ENCODE data around the gene SYT1.
"Not testable (repeated sequence)": the region's sequence is repeated elsewhere in the genome, so short reads cannot be mapped to it uniquely, and the experiment has no call there.

The SYT1 gene

GRCh38 chr12:79020106-79020505 lies 155.5 kb downstream of the SYT1 start:
- TF ChIP-seq, protein P1, sequence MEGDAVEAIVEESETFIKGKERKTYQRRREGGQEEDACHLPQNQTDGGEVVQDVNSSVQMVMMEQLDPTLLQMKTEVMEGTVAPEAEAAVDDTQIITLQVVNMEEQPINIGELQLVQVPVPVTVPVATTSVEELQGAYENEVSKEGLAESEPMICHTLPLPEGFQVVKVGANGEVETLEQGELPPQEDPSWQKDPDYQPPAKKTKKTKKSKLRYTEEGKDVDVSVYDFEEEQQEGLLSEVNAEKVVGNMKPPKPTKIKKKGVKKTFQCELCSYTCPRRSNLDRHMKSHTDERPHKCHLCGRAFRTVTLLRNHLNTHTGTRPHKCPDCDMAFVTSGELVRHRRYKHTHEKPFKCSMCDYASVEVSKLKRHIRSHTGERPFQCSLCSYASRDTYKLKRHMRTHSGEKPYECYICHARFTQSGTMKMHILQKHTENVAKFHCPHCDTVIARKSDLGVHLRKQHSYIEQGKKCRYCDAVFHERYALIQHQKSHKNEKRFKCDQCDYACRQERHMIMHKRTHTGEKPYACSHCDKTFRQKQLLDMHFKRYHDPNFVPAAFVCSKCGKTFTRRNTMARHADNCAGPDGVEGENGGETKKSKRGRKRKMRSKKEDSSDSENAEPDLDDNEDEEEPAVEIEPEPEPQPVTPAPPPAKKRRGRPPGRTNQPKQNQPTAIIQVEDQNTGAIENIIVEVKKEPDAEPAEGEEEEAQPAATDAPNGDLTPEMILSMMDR (IDR thresholded peaks at IDR 0.05): no peak
- H3K4me3 ChIP-seq (ENCODE audit: low read depth in 1 of 2, low read length in 1 of 2): no peak overlapping the region
- H3K36me3 ChIP-seq: no peaks in the 10 kb centered on the region
- H3K9me3 ChIP-seq: no peaks in the 10 kb centered on the region
- H3K27ac ChIP-seq: no peak overlapping the region
- no peaks in the 10 kb centered on the region for H3K27me3 ChIP-seq
- H3K4me1 ChIP-seq (ENCODE audit: control insufficient read depth in 1 of 2, insufficient read depth in 1 of 2, low read depth in 1 of 2, low read length in 1 of 2): no peaks in the 10 kb centered on the region

GRCh38 chr12:79021021-79021420 lies 156.4 kb downstream of the SYT1 start:
- no peaks in the 10 kb centered on the region for H3K9me3 ChIP-seq
- no peak overlapping the region for H3K4me3 ChIP-seq (ENCODE audit: low read depth in 1 of 2, low read length in 1 of 2)
- H3K27me3 ChIP-seq: no peaks in the 10 kb centered on the region
- no peak overlapping the region for H3K27ac ChIP-seq
- H3K4me1 ChIP-seq (ENCODE audit: control insufficient read depth in 1 of 2, insufficient read depth in 1 of 2, low read depth in 1 of 2, low read length in 1 of 2): no peaks in the 10 kb centered on the region
- TF ChIP-seq, protein P1 (IDR thresholded peaks at IDR 0.05): no peak
- H3K36me3 ChIP-seq: no peaks in the 10 kb centered on the region

DNA sequence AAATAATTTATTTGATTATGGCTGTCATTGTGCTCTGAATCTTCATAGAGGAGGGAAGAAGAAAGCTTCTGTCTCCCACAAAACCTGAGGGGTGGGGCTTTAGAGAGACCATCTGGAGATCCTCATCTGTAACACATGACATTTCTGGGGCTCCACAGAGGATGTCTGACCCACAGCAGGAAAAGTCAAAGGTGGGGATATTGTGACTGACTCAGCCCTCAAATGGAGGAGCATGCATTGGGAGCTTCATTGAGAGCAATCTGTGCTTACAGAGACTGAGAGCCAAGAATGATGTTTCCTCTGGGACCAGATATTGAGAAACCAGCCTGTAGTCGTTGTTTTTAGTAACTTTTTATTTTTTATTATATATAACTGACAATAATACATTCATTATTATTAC lies 158.7 kb downstream of the SYT1 start:
- H3K9me3 ChIP-seq: no peaks in the 10 kb centered on the region
- no peak overlapping the region for H3K4me3 ChIP-seq (ENCODE audit: low read depth in 1 of 2, low read length in 1 of 2)
- TF ChIP-seq, protein P1 (IDR thresholded peaks at IDR 0.05): no peak
- no peaks in the 10 kb centered on the region for H3K27me3 ChIP-seq
- no peaks in the 10 kb centered on the region for H3K4me1 ChIP-seq (ENCODE audit: control insufficient read depth in 1 of 2, insufficient read depth in 1 of 2, low read depth in 1 of 2, low read length in 1 of 2)
- H3K36me3 ChIP-seq: no peaks in the 10 kb centered on the region
- H3K27ac ChIP-seq: no peak overlapping the region

- Histone ChIP-seq H3K4me1 (ENCODE audit: control insufficient read depth in 1 of 2, insufficient read depth in 1 of 2, low read depth in 1 of 2, low read length in 1 of 2) (no peaks in the 10 kb centered on the region), H3K27ac (no peak overlapping the region), H3K27me3 (no peaks in the 10 kb centered on the region), H3K4me3 (ENCODE audit: low read depth in 1 of 2, low read length in 1 of 2) (no peak overlapping the region), H3K9me3 (no peaks in the 10 kb centered on the region), H3K36me3 (no peaks in the 10 kb centered on the region)
- TF ChIP-seq, protein P1 (IDR thresholded peaks at IDR 0.05): no peak
Measured at GRCh38 chr12:79023784-79024183, 159.2 kb downstream of the SYT1 start.

- Histone ChIP-seq H3K4me1 (ENCODE audit: control insufficient read depth in 1 of 2, insufficient read depth in 1 of 2, low read depth in 1 of 2, low read length in 1 of 2) (no peaks in the 10 kb centered on the region), H3K27ac (no peak overlapping the region), H3K9me3 (no peaks in the 10 kb centered on the region), H3K36me3 (no peaks in the 10 kb centered on the region), H3K4me3 (ENCODE audit: low read depth in 1 of 2, low read length in 1 of 2) (no peak overlapping the region), H3K27me3 (no peaks in the 10 kb centered on the region)
- TF ChIP-seq, protein P1 (IDR thresholded peaks at IDR 0.05): no peak
Measured at GRCh38 chr12:79033788-79034187, 169.2 kb downstream of the SYT1 start.

DNA sequence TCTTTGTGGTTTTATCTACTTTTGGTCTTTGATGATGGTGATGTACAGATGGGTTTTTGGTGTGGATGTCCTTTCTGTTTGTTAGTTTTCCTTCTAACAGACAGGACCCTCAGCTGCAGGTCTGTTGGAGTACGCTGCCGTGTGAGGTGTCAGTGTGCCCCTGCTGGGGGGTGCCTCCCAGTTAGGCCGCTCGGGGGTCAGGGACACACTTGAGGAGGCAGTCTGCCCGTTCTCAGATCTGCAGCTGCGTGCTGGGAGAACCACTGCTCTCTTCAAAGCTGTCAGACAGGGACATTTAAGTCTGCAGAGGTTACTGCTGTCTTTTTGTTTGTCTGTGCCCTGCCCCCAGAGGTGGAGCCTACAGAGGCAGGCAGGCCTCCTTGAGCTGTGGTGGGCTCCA lies 180.2 kb downstream of the SYT1 start:
- H3K9me3 ChIP-seq; H3K4me1 ChIP-seq (ENCODE audit: control insufficient read depth in 1 of 2, insufficient read depth in 1 of 2, low read depth in 1 of 2, low read length in 1 of 2); H3K27ac ChIP-seq; H3K36me3 ChIP-seq; H3K27me3 ChIP-seq; H3K4me3 ChIP-seq (ENCODE audit: low read depth in 1 of 2, low read length in 1 of 2): not testable (repeated sequence)

- not testable (repeated sequence) for H3K4me3 ChIP-seq (ENCODE audit: low read depth in 1 of 2, low read length in 1 of 2); H3K9me3 ChIP-seq; H3K27me3 ChIP-seq; H3K36me3 ChIP-seq; H3K27ac ChIP-seq; H3K4me1 ChIP-seq (ENCODE audit: control insufficient read depth in 1 of 2, insufficient read depth in 1 of 2, low read depth in 1 of 2, low read length in 1 of 2)
Measured at GRCh38 chr12:79045149-79045703, 180.7 kb downstream of the SYT1 start.
